ENCODE measurements around the gene GREB1L. TPM values are rescaled to one million over a fixed set of nuclear protein-coding genes. Genes with fewer than 3 reads are reported as not detected.

Gene GREB1L
- polyA plus RNA-seq, 1 donor (not counting 4 experiments of a cell fraction or from before 2014, with no cell fraction given) = 5.5 TPM

GRCh38 chr18:21205695-21206094 lies 36.3 kb upstream of the GREB1L start:
- DNase-seq (ENCODE audit: low read depth, low spot score) = no peak
- no peaks in the 10 kb centered on the region for H3K79me2 ChIP-seq (ENCODE audit: control insufficient read depth, insufficient read depth, low read length)
- no peak overlapping the region for H2AFZ ChIP-seq (ENCODE audit: control insufficient read depth, low read length)
- no peaks in the 10 kb centered on the region for H3K4me1 ChIP-seq (ENCODE audit: control insufficient read depth, extremely low read depth, insufficient read depth, low read length)
- FAIRE-seq = no peak
- no peaks in the 10 kb centered on the region for H3K36me3 ChIP-seq (ENCODE audit: control insufficient read depth in 2 of 2, extremely low read depth in 1 of 2, insufficient read depth in 2 of 2, low read length in 2 of 2)
- no peak overlapping the region for H3K9ac ChIP-seq (ENCODE audit: control insufficient read depth, extremely low read depth, insufficient read depth, low read length)
- TF ChIP-seq CTCF (optimal IDR thresholded peaks at IDR 0.05 in 1 of 3, IDR thresholded peaks at IDR 0.05 in 1 of 3, conservative IDR thresholded peaks at IDR 0.05 in 1 of 3; ENCODE audit: extremely low read depth in 1 of 3, insufficient read depth in 2 of 3, low read length in 3 of 3) = no peak
- no peak for TF ChIP-seq EZH2 (IDR thresholded peaks at IDR 0.05; ENCODE audit: low read length)
- no peak overlapping the region for H3K27ac ChIP-seq (ENCODE audit: control insufficient read depth, insufficient read depth, low read length)
- H3K9me3 ChIP-seq (ENCODE audit: control insufficient read depth, low read depth, low read length) = no peaks in the 10 kb centered on the region
- H3K27me3 ChIP-seq (ENCODE audit: control insufficient read depth, extremely low read depth, insufficient read depth, low read length) = no peaks in the 10 kb centered on the region
- no peak overlapping the region for H3K4me2 ChIP-seq (ENCODE audit: control insufficient read depth, extremely low read depth, insufficient read depth, low read depth, low read length)
- dilution Hi-C loops (cut with MboI; ENCODE audit: extremely low pct_ligation_motif_present, low sequenced_read_pairs) = no loop called here
- no peaks in the 10 kb centered on the region for H3K9me1 ChIP-seq (ENCODE audit: control insufficient read depth, extremely low read depth, insufficient read depth, low read length)
- H3K4me3 ChIP-seq (ENCODE audit: control insufficient read depth in 2 of 3, extremely low read depth in 1 of 3, insufficient read depth in 2 of 3, low read depth in 1 of 3, low read length in 3 of 3) = no peak overlapping the region
- H4K20me1 ChIP-seq (ENCODE audit: control insufficient read depth, extremely low read depth, insufficient read depth, low read length) = no peaks in the 10 kb centered on the region

- H4K20me1 ChIP-seq (ENCODE audit: control insufficient read depth, extremely low read depth, insufficient read depth, low read length) = no peaks in the 10 kb centered on the region
- TF ChIP-seq EZH2 (IDR thresholded peaks at IDR 0.05; ENCODE audit: low read length) (no peak), CTCF (optimal IDR thresholded peaks at IDR 0.05 in 1 of 3, IDR thresholded peaks at IDR 0.05 in 1 of 3, conservative IDR thresholded peaks at IDR 0.05 in 1 of 3; ENCODE audit: extremely low read depth in 1 of 3, insufficient read depth in 2 of 3, low read length in 3 of 3) (no peak)
- no peak for DNase-seq (ENCODE audit: low read depth, low spot score)
- no peak overlapping the region for H3K27ac ChIP-seq (ENCODE audit: control insufficient read depth, insufficient read depth, low read length)
- no peaks in the 10 kb centered on the region for H3K79me2 ChIP-seq (ENCODE audit: control insufficient read depth, insufficient read depth, low read length)
- H3K9me1 ChIP-seq (ENCODE audit: control insufficient read depth, extremely low read depth, insufficient read depth, low read length) = no peaks in the 10 kb centered on the region
- no peak overlapping the region for H3K4me2 ChIP-seq (ENCODE audit: control insufficient read depth, extremely low read depth, insufficient read depth, low read depth, low read length)
- H3K4me1 ChIP-seq (ENCODE audit: control insufficient read depth, extremely low read depth, insufficient read depth, low read length) = no peaks in the 10 kb centered on the region
- no peaks in the 10 kb centered on the region for H3K36me3 ChIP-seq (ENCODE audit: control insufficient read depth in 2 of 2, extremely low read depth in 1 of 2, insufficient read depth in 2 of 2, low read length in 2 of 2)
- no peak for FAIRE-seq
- no peak overlapping the region for H2AFZ ChIP-seq (ENCODE audit: control insufficient read depth, low read length)
- no peaks in the 10 kb centered on the region for H3K27me3 ChIP-seq (ENCODE audit: control insufficient read depth, extremely low read depth, insufficient read depth, low read length)
- H3K9me3 ChIP-seq (ENCODE audit: control insufficient read depth, low read depth, low read length) = no peaks in the 10 kb centered on the region
- dilution Hi-C loops (cut with MboI; ENCODE audit: extremely low pct_ligation_motif_present, low sequenced_read_pairs) = no loop called here
- H3K4me3 ChIP-seq (ENCODE audit: control insufficient read depth in 2 of 3, extremely low read depth in 1 of 3, insufficient read depth in 2 of 3, low read depth in 1 of 3, low read length in 3 of 3) = no peak overlapping the region
- H3K9ac ChIP-seq (ENCODE audit: control insufficient read depth, extremely low read depth, insufficient read depth, low read length) = no peak overlapping the region
These were observed 31.8 kb upstream of the GREB1L start for GRCh38 chr18:21210278-21210677.

Measured in keratinocyte (primary cell).